SK-N-SH (cell line): ENCODE measurements around the gene F5. TPM values are rescaled to one million over a fixed set of nuclear protein-coding genes. Genes with fewer than 3 reads are reported as not detected.

Experiments
- CTCF ChIA-PET: fragments of 300-600, 350-600 bp; formaldehyde crosslinking; extraction: SDS; loops from one replicate; lab custom pipeline; 2021; lab: Yijun Ruan, JAX
- POLR2A ChIA-PET: fragments of 350-600 bp; sonication (Branson Sonifier 250); formaldehyde crosslinking; extraction: SDS; loops from one replicate; lab custom pipeline; 2020; ENCODE audit warnings: antibody characterized with exemption, inconsistent platforms; lab: Yijun Ruan, JAX
- DNase-seq: peaks from one replicate; pipeline ENCODE4 v3.0.0; 2012
- H2AFZ ChIP-seq: fragments of 200-600 bp; sonication (generic); 2 replicates; pipeline ENCODE4 v1.8.1; 2016; ENCODE audit warnings: antibody characterized with exemption, mild to moderate bottlenecking, low read depth
- H3F3A ChIP-seq: fragments of 200-600 bp; sonication (generic); replicated peaks from 2 replicates; pipeline ENCODE3; 2016; ENCODE audit warnings: antibody characterized with exemption, mild to moderate bottlenecking; ENCODE audit not compliant: insufficient read depth
- H3K27ac ChIP-seq, 2 experiments: fragments of 200-500 bp in 1 of 2; fragments of 200-600 bp in 1 of 2; sonication (Bioruptor generic) in 1 of 2; sonication (generic), shearing (Covaris generic) in 1 of 2; 2 replicates each; pipeline versions ENCODE4 v1.5.1 to v1.6.1; 2014 to 2016; ENCODE audit warnings: low read depth in 2 of 2, inconsistent platforms in 1 of 2, low read length in 1 of 2, mild to moderate bottlenecking in 1 of 2, mixed read lengths in 1 of 2
- H3K27me3 ChIP-seq: fragments of 200-600 bp; sonication (generic), shearing (Covaris generic); 2 replicates; pipeline ENCODE4 v1.6.1; 2016; ENCODE audit warnings: mixed run types; ENCODE audit not compliant: insufficient read depth
- H3K36me3 ChIP-seq, 2 experiments: fragments of 200-500 bp in 1 of 2; fragments of 200-600 bp in 1 of 2; sonication (Bioruptor generic) in 1 of 2; sonication (generic) in 1 of 2; replicated peaks in 1 of 2; 2 replicates each; pipeline versions ENCODE3 to v1.5.1; 2014 to 2016; ENCODE audit warnings: low read length in 1 of 2, mild to moderate bottlenecking in 1 of 2; ENCODE audit not compliant: insufficient read depth in 2 of 2, control insufficient read depth in 1 of 2
- H3K4me1 ChIP-seq, 2 experiments: fragments of 200-500 bp in 1 of 2; fragments of 200-600 bp in 1 of 2; sonication (Bioruptor generic) in 1 of 2; sonication (generic), shearing (Covaris generic) in 1 of 2; 2 replicates each; pipeline versions ENCODE4 v1.5.1 to v1.6.1; 2014 to 2016; ENCODE audit warnings: low read depth in 1 of 2, low read length in 1 of 2, mixed run types in 1 of 2; ENCODE audit not compliant: insufficient read depth in 2 of 2, control insufficient read depth in 1 of 2
- H3K4me2 ChIP-seq: fragments of 200-600 bp; sonication (generic), shearing (Covaris generic); 2 replicates; pipeline ENCODE4 v1.6.1; 2017; ENCODE audit warnings: mixed run types
- H3K4me3 ChIP-seq, 2 experiments: fragments of 200-500 bp in 1 of 2; fragments of 200-600 bp in 1 of 2; sonication (Bioruptor generic) in 1 of 2; sonication (generic), shearing (Covaris generic) in 1 of 2; 2 replicates each; pipeline versions ENCODE4 v1.5.1 to v1.8.1; 2014 to 2016; ENCODE audit warnings: low read depth in 2 of 2, inconsistent platforms in 1 of 2, low read length in 1 of 2, mild to moderate bottlenecking in 1 of 2, mixed read lengths in 1 of 2, moderate library complexity in 1 of 2
- H3K79me2 ChIP-seq: fragments of 200-600 bp; sonication (generic); 2 replicates; pipeline ENCODE4 v1.8.1; 2017; ENCODE audit warnings: mild to moderate bottlenecking; ENCODE audit not compliant: insufficient read depth
- H3K9ac ChIP-seq: fragments of 200-600 bp; sonication (generic); 2 replicates; pipeline ENCODE4 v1.6.1; 2017; ENCODE audit warnings: mixed run types
- H3K9me2 ChIP-seq: fragments of 200-600 bp; sonication (generic); 2 replicates; pipeline ENCODE4 v1.6.1; 2017; ENCODE audit warnings: mixed run types
- H3K9me3 ChIP-seq: fragments of 200-600 bp; sonication (generic); 2 replicates; pipeline ENCODE4 v1.6.1; 2017; ENCODE audit warnings: mixed run types, mild to moderate bottlenecking, moderate library complexity
- H4K20me1 ChIP-seq: fragments of 200-600 bp; sonication (generic); 2 replicates; pipeline ENCODE4 v1.6.1; 2017; ENCODE audit warnings: mild to moderate bottlenecking, mixed run types; ENCODE audit not compliant: insufficient read depth
- CHD2 ChIP-seq: fragments of 150-350 bp; IDR thresholded peaks from 2 replicates; pipeline ENCODE4 v1.6.1; 2018; ENCODE audit warnings: low read length; ENCODE audit not compliant: partially characterized antibody
- CTCF ChIP-seq: fragments of 200-600 bp; sonication (generic); IDR thresholded peaks from 2 replicates; pipeline ENCODE4 v1.6.1; 2017; ENCODE audit warnings: antibody characterized with exemption, mild to moderate bottlenecking, moderate library complexity
- EP300 ChIP-seq, 2 experiments: IDR thresholded peaks; 2 replicates each; pipeline versions ENCODE4 v1.4.0 to v1.6.1; 2012; ENCODE audit warnings: borderline replicate concordance in 1 of 2, low read depth in 1 of 2, low read length in 1 of 2
- EZH2phosphoT487 ChIP-seq: fragments of 200-600 bp; sonication (generic); IDR thresholded peaks from 2 replicates; pipeline ENCODE4 v1.6.1; 2017; ENCODE audit warnings: low read depth, mixed run types, mild to moderate bottlenecking, antibody characterized with exemption, moderate library complexity, borderline replicate concordance
- FOSL2 ChIP-seq: IDR thresholded peaks from 2 replicates; pipeline ENCODE4 v1.4.0; 2012; ENCODE audit warnings: low read depth, mild to moderate bottlenecking, moderate library complexity, borderline replicate concordance
- FOXM1 ChIP-seq: IDR thresholded peaks from 2 replicates; pipeline ENCODE4 v1.4.0; 2012; ENCODE audit warnings: low read depth, mild to moderate bottlenecking
- GATA2 ChIP-seq: sonication (generic); formaldehyde crosslinking; IDR thresholded peaks from 2 replicates; pipeline ENCODE4 v1.5.0; 2020; ENCODE audit warnings: mild to moderate bottlenecking, missing genetic modification reagents
- IRF3 ChIP-seq: fragments of 150-350 bp; IDR thresholded peaks from 2 replicates; pipeline ENCODE4 v1.6.1; 2016; ENCODE audit warnings: mild to moderate bottlenecking, low read depth, low read length
- MAX ChIP-seq: IDR thresholded peaks from 2 replicates; pipeline ENCODE4 v1.4.0; 2012; ENCODE audit warnings: low read depth
- RAD21 ChIP-seq: IDR thresholded peaks from 2 replicates; pipeline ENCODE4 v1.6.1; 2012; ENCODE audit warnings: mild to moderate bottlenecking, low read length
- RFX5 ChIP-seq: IDR thresholded peaks from 2 replicates; pipeline ENCODE4 v1.6.1; 2012; ENCODE audit warnings: mild to moderate bottlenecking, improper control_type of control experiment, low read length
- RXRA ChIP-seq: IDR thresholded peaks from 2 replicates; pipeline ENCODE4 v1.4.0; 2012; ENCODE audit warnings: low read depth, mild to moderate bottlenecking, borderline replicate concordance
- SMC3 ChIP-seq: IDR thresholded peaks from 2 replicates; pipeline ENCODE4 v1.6.1; 2012; ENCODE audit warnings: low read depth, low read length, improper control_type of control experiment
- TAF1 ChIP-seq: IDR thresholded peaks from 2 replicates; pipeline ENCODE4 v1.6.1; 2012; ENCODE audit warnings: low read depth, mild to moderate bottlenecking, low read length, moderate library complexity, borderline replicate concordance
- TCF12 ChIP-seq: IDR thresholded peaks from 2 replicates; pipeline ENCODE4 v1.4.0; 2012
- USF1 ChIP-seq: IDR thresholded peaks from 2 replicates; pipeline ENCODE4 v1.4.0; 2012; ENCODE audit warnings: low read depth, borderline replicate concordance
- WGBS: methylation state at CpG from one replicate; pipeline ENCODE4 v1.1.6; 2017; ENCODE audit warnings: low lambda C conversion rate; 5-methylcytosine and 5-hydroxymethylcytosine counted together
- polyA plus RNA-seq, 3 experiments: library from polyadenylated mRNA; depleted of rRNA; stranded (reverse); fragments of >200 nt; gene quantifications; 2 replicates each; pipeline ENCODE4 v1.2.3, GENCODE V29; 2012

The F5 gene
- polyA plus RNA-seq, 1 of the 3 experiments (the other 2 are of a cell fraction): under 0.01 TPM

- WGBS: 25% methylated on average over 4 of the region's 4 CpGs
- H3K36me3 ChIP-seq: no peaks in the 10 kb centered on the region
- TF ChIP-seq SMC3 (peak; percentile 38), EP300 (IDR thresholded peaks at IDR 0.05; ENCODE audit: borderline replicate concordance in 1 of 2, low read depth in 1 of 2, low read length in 1 of 2) (no peak), TAF1 (no peak), GATA2 (CRISPR knock-in tag) (no peak), EZH2phosphoT487 (no peak), RAD21 (peak; percentile 70), MAX (no peak), FOSL2 (no peak), CTCF (peak; percentile 68)
- H3K9me3 ChIP-seq: no peaks in the 10 kb centered on the region
- no peak overlapping the region for H2AFZ ChIP-seq
- H3K9me2 ChIP-seq: no peaks in the 10 kb centered on the region
- H3K27me3 ChIP-seq: no peaks in the 10 kb centered on the region; the same call in 1 of the 2 replicates
- H3K27ac ChIP-seq: no peak overlapping the region
- DNase-seq: peak; percentile 21
- no peak overlapping the region for H3K4me3 ChIP-seq
- no peaks in the 10 kb centered on the region for H3K4me1 ChIP-seq
- ChIA-PET CTCF (interaction anchor here (0.7 to 5.2 kb wide), 10 partner anchors 9 to 1379 kb away, joined by 3 to 24 read pairs (median 3); no protein-coding TSS in a partner anchor), POLR2A (no interaction called here)
- no peak overlapping the region for H3K4me2 ChIP-seq
- no peaks in the 10 kb centered on the region for H4K20me1 ChIP-seq
- no peaks in the 10 kb centered on the region for H3K79me2 ChIP-seq
- H3K9ac ChIP-seq: no peak overlapping the region
- no peaks in the 10 kb centered on the region for H3F3A ChIP-seq
These were observed 36.0 kb downstream of the F5 start for GRCh38 chr1:169550294-169550693.

GRCh38 chr1:169548282-169548681 lies 38.0 kb downstream of the F5 start:
- no peak for DNase-seq
- Histone ChIP-seq H3K4me3 (no peak overlapping the region), H3K9me3 (no peaks in the 10 kb centered on the region), H3K4me2 (no peak overlapping the region), H3K4me1 (no peaks in the 10 kb centered on the region), H3K9me2 (no peaks in the 10 kb centered on the region), H3K9ac (no peak overlapping the region), H3K27me3 (no peaks in the 10 kb centered on the region), H4K20me1 (no peaks in the 10 kb centered on the region), H3K27ac (no peak overlapping the region), H3F3A (no peaks in the 10 kb centered on the region), H2AFZ (no peak overlapping the region), H3K36me3 (no peaks in the 10 kb centered on the region), H3K79me2 (no peaks in the 10 kb centered on the region)
- ChIA-PET POLR2A (no interaction called here), CTCF (interaction anchor here (1.2 to 5.2 kb wide), 5 partner anchors 20 to 262 kb away, joined by 3 to 24 read pairs (median 4); no protein-coding TSS in a partner anchor)
- TF ChIP-seq CHD2: no peak
- no peak for TF ChIP-seq TCF12
- TF ChIP-seq SMC3: no peak
- TF ChIP-seq TAF1: no peak
- TF ChIP-seq RXRA: no peak
- TF ChIP-seq FOXM1: no peak
- no peak for TF ChIP-seq IRF3
- no peak for TF ChIP-seq USF1
- no peak for TF ChIP-seq RFX5
- WGBS: 28% methylated on average over 2 of the region's 2 CpGs
